Pulmonary artery endothelial cell (primary cell): Measurements from ENCODE around the gene TMEM132A. TPM values are rescaled to one million over a fixed set of nuclear protein-coding genes. Genes with fewer than 3 reads are reported as not detected.

Experiments
- DNase-seq: peaks from one replicate; pipeline ENCODE4 v3.0.0-alpha.2; 2011; ENCODE audit warnings: low read depth, low spot score
- total RNA-seq: library from RNA; depleted of rRNA; stranded (reverse); fragments of >200 nt; gene quantifications from 2 replicates; pipeline ENCODE4 v1.2.3, GENCODE V29; 2014

The TMEM132A gene
- total RNA-seq: 55.7 and 62.6 TPM in 2 replicates

- no peak for DNase-seq
Observed at GRCh38 chr11:60924110-60924905, at the start of gene TMEM132A. Gene TMEM132A (plus strand): TSS chr11:60924460. CDS start chr11:60924634, 174 bp downstream.

GRCh38 chr11:60875366-60876167, 48.7 kb upstream of the TMEM132A start:
- DNase-seq: no peak

GRCh38 chr11:60876168-60876485, 48.1 kb upstream of the TMEM132A start:
- no peak for DNase-seq

- no peak for DNase-seq
Observed at GRCh38 chr11:60878245-60879101, 45.8 kb upstream of the TMEM132A start.

GRCh38 chr11:60879104-60879503, 45.2 kb upstream of the TMEM132A start:
- DNase-seq: no peak

GRCh38 chr11:60879971-60880588, 44.2 kb upstream of the TMEM132A start:
- DNase-seq: no peak

- no peak for DNase-seq
Observed at GRCh38 chr11:60880643-60881282, 43.5 kb upstream of the TMEM132A start.

GRCh38 chr11:60887556-60887955, 36.7 kb upstream of the TMEM132A start:
- peak; percentile 30 for DNase-seq

GRCh38 chr11:60889869-60890311, 34.4 kb upstream of the TMEM132A start:
- DNase-seq: no peak

GRCh38 chr11:60890696-60891095, 33.6 kb upstream of the TMEM132A start:
- no peak for DNase-seq

GRCh38 chr11:60891103-60891741, 33.0 kb upstream of the TMEM132A start:
- DNase-seq: no peak

- DNase-seq: no peak
Observed at GRCh38 chr11:60895687-60896086, 28.6 kb upstream of the TMEM132A start.

- DNase-seq: no peak
Observed at GRCh38 chr11:60897496-60897895, 26.8 kb upstream of the TMEM132A start.

GRCh38 chr11:60899046-60899936, 25.0 kb upstream of the TMEM132A start:
- no peak for DNase-seq

- no peak for DNase-seq
Observed at GRCh38 chr11:60899977-60900376, 24.3 kb upstream of the TMEM132A start.

GRCh38 chr11:60900673-60901404, 23.4 kb upstream of the TMEM132A start:
- no peak for DNase-seq

GRCh38 chr11:60902625-60903024, 21.6 kb upstream of the TMEM132A start:
- DNase-seq: no peak

- no peak for DNase-seq
Observed at GRCh38 chr11:60905047-60905446, 19.2 kb upstream of the TMEM132A start.
